Measurements from ENCODE around the gene CLDN22. TPM values are rescaled to one million over a fixed set of nuclear protein-coding genes. Genes with fewer than 3 reads are reported as not detected.

The CLDN22 gene
- total RNA-seq, 2 experiments from 2014 or later = not detected

- no peak overlapping the region for H3K27ac Mint-ChIP-seq
- ATAC-seq = no peak
- no peak overlapping the region for H3K4me3 Mint-ChIP-seq
- H3K36me3 Mint-ChIP-seq = no peaks in the 10 kb centered on the region
- CTCF ChIA-PET = interaction anchor here (0.6 kb wide), 1 partner anchor 10 kb away, joined by 3 read pairs; no protein-coding TSS in a partner anchor
- H3K9me3 Mint-ChIP-seq (ENCODE audit: low read depth) = no peaks in the 10 kb centered on the region
- no peak for DNase-seq
- H3K27me3 Mint-ChIP-seq = peaks cover 12% of the 10 kb centered on the region
- peaks cover 14% of the 10 kb centered on the region for H3K4me1 Mint-ChIP-seq
Measured at GRCh38 chr4:183353557-183353956, 33.5 kb upstream of the CLDN22 start.

GRCh38 chr4:183352546-183352945 lies 32.5 kb upstream of the CLDN22 start:
- CTCF ChIA-PET = no interaction called here
- Mint-ChIP-seq H3K27ac (no peak overlapping the region), H3K27me3 (peaks cover 12% of the 10 kb centered on the region), H3K4me3 (no peak overlapping the region), H3K9me3 (ENCODE audit: low read depth) (no peaks in the 10 kb centered on the region), H3K4me1 (peaks cover 16% of the 10 kb centered on the region), H3K36me3 (no peaks in the 10 kb centered on the region)
- DNase-seq = no peak
- ATAC-seq = no peak

GRCh38 chr4:183350317-183351071 lies 30.4 kb upstream of the CLDN22 start:
- Mint-ChIP-seq H3K27ac (no peak overlapping the region), H3K36me3 (no peaks in the 10 kb centered on the region), H3K27me3 (peaks cover 12% of the 10 kb centered on the region), H3K4me1 (peaks cover 16% of the 10 kb centered on the region), H3K4me3 (no peak overlapping the region), H3K9me3 (ENCODE audit: low read depth) (no peaks in the 10 kb centered on the region)
- ATAC-seq = no peak
- no peak for DNase-seq
- CTCF ChIA-PET = no interaction called here

DNA sequence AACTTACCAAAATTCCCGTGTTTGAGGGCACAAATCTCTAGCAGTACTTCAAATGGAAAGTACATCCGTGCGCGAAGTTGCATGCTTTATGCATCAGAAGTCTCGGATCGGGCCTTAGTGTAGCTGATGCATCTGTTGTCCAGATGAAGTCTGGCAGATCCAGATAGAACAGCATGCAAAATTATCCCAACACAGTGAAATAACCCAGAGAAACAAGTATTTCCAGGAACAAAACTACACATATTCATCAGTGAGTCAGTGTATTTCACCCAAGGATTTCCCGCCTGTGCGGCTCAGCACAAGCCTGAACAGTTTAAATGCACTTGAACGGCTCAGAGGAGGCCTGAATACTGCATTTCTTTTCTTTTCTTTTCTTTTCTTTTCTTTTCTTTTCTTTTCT lies 29.6 kb upstream of the CLDN22 start:
- Mint-ChIP-seq H3K4me3 (no peak overlapping the region), H3K9me3 (ENCODE audit: low read depth) (no peaks in the 10 kb centered on the region), H3K27ac (no peak overlapping the region), H3K36me3 (no peaks in the 10 kb centered on the region), H3K4me1 (peaks cover 16% of the 10 kb centered on the region), H3K27me3 (peaks cover 12% of the 10 kb centered on the region)
- CTCF ChIA-PET = no interaction called here
- DNase-seq (no peak), ATAC-seq (no peak)

- CTCF ChIA-PET = no interaction called here
- DNase-seq (peak; percentile 73), ATAC-seq (peak; percentile 92)
- H3K4me3 Mint-ChIP-seq = no peak overlapping the region
- H3K4me1 Mint-ChIP-seq = peaks cover 16% of the 10 kb centered on the region
- H3K27me3 Mint-ChIP-seq = peaks cover 13% of the 10 kb centered on the region
- H3K27ac Mint-ChIP-seq = no peak overlapping the region
- H3K36me3 Mint-ChIP-seq = no peaks in the 10 kb centered on the region
- no peaks in the 10 kb centered on the region for H3K9me3 Mint-ChIP-seq (ENCODE audit: low read depth)
Measured at GRCh38 chr4:183348706-183349659, 28.9 kb upstream of the CLDN22 start.

DNA sequence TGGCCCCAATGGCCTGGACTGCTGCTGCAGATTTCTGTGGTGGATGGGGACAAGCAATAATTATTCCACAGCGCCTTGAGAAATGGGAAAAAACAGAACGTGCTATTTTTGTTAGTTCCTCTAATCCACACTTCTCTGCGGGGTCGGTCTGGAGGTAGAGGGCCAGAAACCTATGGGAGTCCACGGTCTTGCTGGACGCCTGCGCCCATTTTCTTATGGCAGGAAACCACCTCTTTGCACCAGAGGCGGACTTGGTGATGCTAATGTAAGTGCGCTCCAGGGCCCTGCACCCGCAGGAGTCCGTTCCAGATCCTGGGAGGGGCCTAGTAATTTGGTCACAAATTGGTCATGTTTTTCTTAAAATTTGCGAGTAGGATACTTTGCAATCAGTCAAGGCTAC lies 28.1 kb upstream of the CLDN22 start:
- CTCF ChIA-PET = no interaction called here
- Mint-ChIP-seq H3K27ac (no peak overlapping the region), H3K27me3 (peaks cover 16% of the 10 kb centered on the region), H3K4me3 (no peak overlapping the region), H3K4me1 (peaks cover 16% of the 10 kb centered on the region), H3K9me3 (ENCODE audit: low read depth) (no peaks in the 10 kb centered on the region), H3K36me3 (no peaks in the 10 kb centered on the region)
- no peak for DNase-seq
- no peak for ATAC-seq

- CTCF ChIA-PET = no interaction called here
- peaks cover 16% of the 10 kb centered on the region for H3K27me3 Mint-ChIP-seq
Measured at GRCh38 chr4:183347566-183347965, 27.5 kb upstream of the CLDN22 start.

GRCh38 chr4:183347146-183347545 lies 27.1 kb upstream of the CLDN22 start:
- H3K27me3 Mint-ChIP-seq = peaks cover 14% of the 10 kb centered on the region
- no peak overlapping the region for H3K27ac Mint-ChIP-seq
- H3K4me1 Mint-ChIP-seq = peaks cover 16% of the 10 kb centered on the region
- no peaks in the 10 kb centered on the region for H3K36me3 Mint-ChIP-seq
- ATAC-seq (no peak), DNase-seq (no peak)
- H3K9me3 Mint-ChIP-seq (ENCODE audit: low read depth) = no peaks in the 10 kb centered on the region
- H3K4me3 Mint-ChIP-seq = no peak overlapping the region
- CTCF ChIA-PET = no interaction called here

More at GRCh38 chr4:183347566-183347965, 27.5 kb upstream of the CLDN22 start:
- no peaks in the 10 kb centered on the region for H3K9me3 Mint-ChIP-seq (ENCODE audit: low read depth)
- H3K4me3 Mint-ChIP-seq = no peak overlapping the region
- no peak overlapping the region for H3K27ac Mint-ChIP-seq
- no peak for ATAC-seq
- H3K4me1 Mint-ChIP-seq = peaks cover 16% of the 10 kb centered on the region
- DNase-seq = no peak
- H3K36me3 Mint-ChIP-seq = no peaks in the 10 kb centered on the region

- no peaks in the 10 kb centered on the region for H3K36me3 Mint-ChIP-seq
- no peak overlapping the region for H3K27ac Mint-ChIP-seq
- no peak for ATAC-seq
Measured at GRCh38 chr4:183345261-183345660, 25.2 kb upstream of the CLDN22 start.

DNA sequence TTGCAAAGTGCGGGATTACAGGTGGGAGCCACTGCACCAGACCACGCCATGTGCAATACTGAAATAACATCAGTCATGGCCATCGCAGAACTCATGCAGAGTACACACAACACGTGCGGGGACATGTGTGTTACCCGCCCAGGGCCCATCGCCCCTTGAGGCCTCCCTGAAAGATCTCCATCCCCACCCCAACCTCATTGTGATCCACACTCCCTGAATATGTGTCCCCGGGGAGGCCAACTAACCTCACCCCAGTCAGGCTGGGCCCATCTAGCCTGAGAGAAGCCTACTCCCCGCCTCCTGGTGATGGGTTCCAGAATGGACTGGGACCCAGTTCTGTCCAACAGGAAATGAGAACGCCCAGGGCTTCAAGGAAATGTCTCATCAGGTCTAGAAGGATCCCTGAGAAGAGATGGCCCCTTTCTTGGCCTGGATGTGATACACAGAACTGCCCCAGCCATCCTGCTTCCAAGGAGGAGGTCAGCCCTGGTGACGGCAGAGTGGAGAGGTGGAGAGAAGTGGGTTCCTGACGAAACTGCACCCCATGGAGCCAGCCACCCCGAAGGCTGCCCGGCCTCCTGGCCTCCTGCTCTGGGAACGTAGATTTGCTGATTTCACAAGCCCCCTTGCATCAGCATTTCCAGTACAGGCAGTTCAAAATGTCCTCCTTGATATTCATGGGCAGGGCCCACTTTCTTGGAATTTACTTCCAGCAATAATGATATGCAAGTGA lies 24.6 kb upstream of the CLDN22 start:
- peaks cover 13% of the 10 kb centered on the region for H3K27me3 Mint-ChIP-seq
- DNase-seq = no peak
- no peak overlapping the region for H3K4me3 Mint-ChIP-seq
- CTCF ChIA-PET = no interaction called here
- ATAC-seq = no peak
- no peak overlapping the region for H3K27ac Mint-ChIP-seq
- peaks cover 13% of the 10 kb centered on the region for H3K4me1 Mint-ChIP-seq
- H3K9me3 Mint-ChIP-seq (ENCODE audit: low read depth) = no peaks in the 10 kb centered on the region
- H3K36me3 Mint-ChIP-seq = no peaks in the 10 kb centered on the region

More at GRCh38 chr4:183345261-183345660, 25.2 kb upstream of the CLDN22 start:
- H3K27me3 Mint-ChIP-seq = peaks cover 12% of the 10 kb centered on the region
- no peak for DNase-seq
- no peak overlapping the region for H3K4me3 Mint-ChIP-seq
- CTCF ChIA-PET = no interaction called here
- H3K9me3 Mint-ChIP-seq (ENCODE audit: low read depth) = no peaks in the 10 kb centered on the region
- H3K4me1 Mint-ChIP-seq = peaks cover 13% of the 10 kb centered on the region

- Mint-ChIP-seq H3K4me1 (peaks cover 3% of the 10 kb centered on the region), H3K27ac (no peak overlapping the region)
Measured at GRCh38 chr4:183343730-183344129, 23.7 kb upstream of the CLDN22 start.

DNA sequence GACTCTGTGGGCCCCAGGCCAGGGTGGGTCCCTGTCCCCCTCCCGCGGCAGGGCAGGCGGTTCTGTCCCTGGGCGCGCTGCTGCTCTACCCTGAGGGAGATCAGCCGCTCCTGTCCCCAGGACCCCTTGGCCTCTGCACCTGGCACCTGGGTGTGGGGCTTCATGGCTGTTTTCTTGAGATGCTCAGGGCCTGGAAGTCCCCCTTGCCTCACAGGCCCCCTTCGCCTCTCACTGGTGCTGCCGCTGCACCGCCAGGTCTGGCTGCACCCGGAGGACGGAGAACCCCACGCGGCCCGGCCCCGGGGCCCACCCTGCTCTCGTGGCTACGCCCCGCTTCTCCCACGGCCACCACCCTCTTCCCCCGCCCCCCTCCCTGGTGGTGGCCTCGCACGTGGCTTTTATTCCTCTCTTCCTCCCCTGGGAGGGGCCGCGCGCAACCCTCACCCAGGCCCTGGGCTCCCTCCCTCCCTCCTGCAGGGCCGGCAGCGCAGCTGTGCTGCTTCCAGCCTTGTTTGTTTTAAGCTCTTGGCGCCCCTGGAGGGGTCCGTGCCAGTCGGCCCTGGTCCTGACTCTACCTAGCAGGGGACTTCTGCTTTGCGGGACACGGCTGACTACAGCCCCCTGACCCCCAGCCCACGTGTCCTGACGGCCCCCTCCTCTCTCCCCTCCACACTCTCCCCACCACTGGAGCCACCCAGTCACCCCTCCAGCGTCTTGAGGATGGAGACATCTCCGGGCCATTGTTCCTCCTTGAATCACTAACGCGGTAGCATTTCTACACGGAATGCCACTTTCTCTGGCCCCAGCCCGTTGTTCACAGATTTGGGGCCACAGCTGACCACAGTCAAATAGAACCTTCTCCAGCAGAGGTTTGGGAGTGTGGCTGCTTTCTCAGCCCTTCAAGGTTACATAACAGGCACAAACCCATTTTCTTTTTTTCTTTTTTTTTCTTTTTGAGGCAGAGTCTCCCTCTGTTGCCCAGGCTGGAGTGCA lies 22.8 kb upstream of the CLDN22 start:
- CTCF ChIA-PET = no interaction called here
- no peak for DNase-seq

More at GRCh38 chr4:183343730-183344129, 23.7 kb upstream of the CLDN22 start:
- CTCF ChIA-PET = interaction anchor here (0.6 kb wide), 1 partner anchor 9 kb away, joined by 3 read pairs; no protein-coding TSS in a partner anchor
- H3K9me3 Mint-ChIP-seq (ENCODE audit: low read depth) = no peaks in the 10 kb centered on the region
- no peaks in the 10 kb centered on the region for H3K36me3 Mint-ChIP-seq
- no peak for DNase-seq
- H3K4me3 Mint-ChIP-seq = no peak overlapping the region
- peaks cover 19% of the 10 kb centered on the region for H3K27me3 Mint-ChIP-seq
- ATAC-seq = no peak

More for the DNA sequence above, 22.8 kb upstream of the CLDN22 start:
- Mint-ChIP-seq H3K9me3 (ENCODE audit: low read depth) (no peaks in the 10 kb centered on the region), H3K27ac (no peak overlapping the region), H3K36me3 (no peaks in the 10 kb centered on the region), H3K27me3 (peaks cover 19% of the 10 kb centered on the region), H3K4me1 (no peaks in the 10 kb centered on the region), H3K4me3 (no peak overlapping the region)
- peak; percentile 36 for ATAC-seq
